ENCODE data around the gene AZGP1. TPM values are rescaled to one million over a fixed set of nuclear protein-coding genes. Genes with fewer than 3 reads are reported as not detected.

The AZGP1 gene
- total and polyA plus RNA-seq, 2 of the 13 experiments (the other 11 are each of a cell fraction or from before 2014, with no cell fraction given) = 93.8 to 229 TPM

DNA sequence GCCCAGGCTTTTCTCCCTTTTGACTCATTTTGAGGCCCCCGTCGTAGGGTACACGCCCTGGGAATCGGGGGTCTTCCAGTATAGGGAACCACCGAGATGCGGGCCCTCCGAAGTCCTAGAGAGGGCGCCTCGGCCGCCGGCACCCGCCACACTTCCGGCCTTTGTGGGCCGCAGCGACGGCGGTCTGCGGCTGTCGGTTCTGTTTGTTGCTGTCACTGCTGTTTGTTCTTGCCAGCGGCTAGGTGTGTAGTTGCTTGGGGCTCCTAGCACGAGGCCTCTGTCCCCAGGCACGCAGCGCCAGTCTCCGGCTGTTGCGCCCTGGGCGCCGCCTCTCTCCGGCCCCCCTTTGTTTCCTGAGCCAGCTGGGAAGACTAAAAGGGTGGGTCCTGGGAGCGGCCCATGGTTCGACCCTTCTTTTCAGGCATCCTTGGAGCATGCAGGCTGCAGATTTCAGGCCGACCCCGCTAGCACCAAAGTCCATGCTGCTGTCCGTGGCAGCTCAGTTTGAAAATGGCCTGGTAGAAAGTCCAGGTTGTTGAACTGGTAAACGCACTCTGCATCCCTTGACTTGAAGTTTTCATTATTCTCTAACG lies 21.8 kb upstream of the AZGP1 start (continued):
- TF ChIP-seq, protein P1, sequence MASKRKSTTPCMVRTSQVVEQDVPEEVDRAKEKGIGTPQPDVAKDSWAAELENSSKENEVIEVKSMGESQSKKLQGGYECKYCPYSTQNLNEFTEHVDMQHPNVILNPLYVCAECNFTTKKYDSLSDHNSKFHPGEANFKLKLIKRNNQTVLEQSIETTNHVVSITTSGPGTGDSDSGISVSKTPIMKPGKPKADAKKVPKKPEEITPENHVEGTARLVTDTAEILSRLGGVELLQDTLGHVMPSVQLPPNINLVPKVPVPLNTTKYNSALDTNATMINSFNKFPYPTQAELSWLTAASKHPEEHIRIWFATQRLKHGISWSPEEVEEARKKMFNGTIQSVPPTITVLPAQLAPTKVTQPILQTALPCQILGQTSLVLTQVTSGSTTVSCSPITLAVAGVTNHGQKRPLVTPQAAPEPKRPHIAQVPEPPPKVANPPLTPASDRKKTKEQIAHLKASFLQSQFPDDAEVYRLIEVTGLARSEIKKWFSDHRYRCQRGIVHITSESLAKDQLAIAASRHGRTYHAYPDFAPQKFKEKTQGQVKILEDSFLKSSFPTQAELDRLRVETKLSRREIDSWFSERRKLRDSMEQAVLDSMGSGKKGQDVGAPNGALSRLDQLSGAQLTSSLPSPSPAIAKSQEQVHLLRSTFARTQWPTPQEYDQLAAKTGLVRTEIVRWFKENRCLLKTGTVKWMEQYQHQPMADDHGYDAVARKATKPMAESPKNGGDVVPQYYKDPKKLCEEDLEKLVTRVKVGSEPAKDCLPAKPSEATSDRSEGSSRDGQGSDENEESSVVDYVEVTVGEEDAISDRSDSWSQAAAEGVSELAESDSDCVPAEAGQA (IDR thresholded peaks at IDR 0.05; ENCODE audit: low read depth) = peak; percentile 38; the same call in 1 of the 2 replicates
- TF ChIP-seq, protein P1 (CRISPR knock-in tag; IDR thresholded peaks at IDR 0.05; ENCODE audit: borderline replicate concordance) = no peak
- TF ChIP-seq SAP130 (CRISPR knock-in tag; IDR thresholded peaks at IDR 0.05; ENCODE audit: low read depth) (peak; percentile 94), ADNP (CRISPR knock-in tag; IDR thresholded peaks at IDR 0.05) (peak; percentile 68; the same call in 1 of the 2 replicates), ZC3H4 (CRISPR knock-in tag; IDR thresholded peaks at IDR 0.05; ENCODE audit: borderline replicate concordance) (0 out of 2 replicates have a peak, but pooled peaks have one; percentile 9), ETV5 (CRISPR knock-in tag; IDR thresholded peaks at IDR 0.05; ENCODE audit: borderline replicate concordance) (peak; percentile 98), SOX5 (CRISPR knock-in tag; IDR thresholded peaks at IDR 0.05; ENCODE audit: borderline replicate concordance) (peak; percentile 90), SMAD3 (CRISPR knock-in tag; IDR thresholded peaks at IDR 0.05) (peak; percentile 90), SPEN (CRISPR knock-in tag; IDR thresholded peaks at IDR 0.05; ENCODE audit: low read depth) (peak; percentile 70; the same call in 1 of the 2 replicates), JUND (CRISPR knock-in tag; IDR thresholded peaks at IDR 0.05) (0 out of 2 replicates have a peak, but pooled peaks have one; percentile 42), ZNF207 (IDR thresholded peaks at IDR 0.05; ENCODE audit: borderline replicate concordance) (no peak), FOSL2 (CRISPR knock-in tag; IDR thresholded peaks at IDR 0.05) (peak; percentile 65; the same call in 1 of the 2 replicates), ZNF274 (CRISPR knock-in tag; IDR thresholded peaks at IDR 0.05) (peak; percentile 92)
- TF ChIP-seq, protein P2, sequence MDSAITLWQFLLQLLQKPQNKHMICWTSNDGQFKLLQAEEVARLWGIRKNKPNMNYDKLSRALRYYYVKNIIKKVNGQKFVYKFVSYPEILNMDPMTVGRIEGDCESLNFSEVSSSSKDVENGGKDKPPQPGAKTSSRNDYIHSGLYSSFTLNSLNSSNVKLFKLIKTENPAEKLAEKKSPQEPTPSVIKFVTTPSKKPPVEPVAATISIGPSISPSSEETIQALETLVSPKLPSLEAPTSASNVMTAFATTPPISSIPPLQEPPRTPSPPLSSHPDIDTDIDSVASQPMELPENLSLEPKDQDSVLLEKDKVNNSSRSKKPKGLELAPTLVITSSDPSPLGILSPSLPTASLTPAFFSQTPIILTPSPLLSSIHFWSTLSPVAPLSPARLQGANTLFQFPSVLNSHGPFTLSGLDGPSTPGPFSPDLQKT (CRISPR knock-in tag; IDR thresholded peaks at IDR 0.05; ENCODE audit: borderline replicate concordance) = no peak; the same call in 1 of the 2 replicates
- TF ChIP-seq, protein P3, sequence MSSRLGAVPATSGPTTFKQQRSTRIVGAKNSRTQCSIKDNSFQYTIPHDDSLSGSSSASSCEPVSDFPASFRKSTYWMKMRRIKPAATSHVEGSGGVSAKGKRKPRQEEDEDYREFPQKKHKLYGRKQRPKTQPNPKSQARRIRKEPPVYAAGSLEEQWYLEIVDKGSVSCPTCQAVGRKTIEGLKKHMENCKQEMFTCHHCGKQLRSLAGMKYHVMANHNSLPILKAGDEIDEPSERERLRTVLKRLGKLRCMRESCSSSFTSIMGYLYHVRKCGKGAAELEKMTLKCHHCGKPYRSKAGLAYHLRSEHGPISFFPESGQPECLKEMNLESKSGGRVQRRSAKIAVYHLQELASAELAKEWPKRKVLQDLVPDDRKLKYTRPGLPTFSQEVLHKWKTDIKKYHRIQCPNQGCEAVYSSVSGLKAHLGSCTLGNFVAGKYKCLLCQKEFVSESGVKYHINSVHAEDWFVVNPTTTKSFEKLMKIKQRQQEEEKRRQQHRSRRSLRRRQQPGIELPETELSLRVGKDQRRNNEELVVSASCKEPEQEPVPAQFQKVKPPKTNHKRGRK (CRISPR knock-in tag; IDR thresholded peaks at IDR 0.05) = no peak
- TF ChIP-seq, protein P4, sequence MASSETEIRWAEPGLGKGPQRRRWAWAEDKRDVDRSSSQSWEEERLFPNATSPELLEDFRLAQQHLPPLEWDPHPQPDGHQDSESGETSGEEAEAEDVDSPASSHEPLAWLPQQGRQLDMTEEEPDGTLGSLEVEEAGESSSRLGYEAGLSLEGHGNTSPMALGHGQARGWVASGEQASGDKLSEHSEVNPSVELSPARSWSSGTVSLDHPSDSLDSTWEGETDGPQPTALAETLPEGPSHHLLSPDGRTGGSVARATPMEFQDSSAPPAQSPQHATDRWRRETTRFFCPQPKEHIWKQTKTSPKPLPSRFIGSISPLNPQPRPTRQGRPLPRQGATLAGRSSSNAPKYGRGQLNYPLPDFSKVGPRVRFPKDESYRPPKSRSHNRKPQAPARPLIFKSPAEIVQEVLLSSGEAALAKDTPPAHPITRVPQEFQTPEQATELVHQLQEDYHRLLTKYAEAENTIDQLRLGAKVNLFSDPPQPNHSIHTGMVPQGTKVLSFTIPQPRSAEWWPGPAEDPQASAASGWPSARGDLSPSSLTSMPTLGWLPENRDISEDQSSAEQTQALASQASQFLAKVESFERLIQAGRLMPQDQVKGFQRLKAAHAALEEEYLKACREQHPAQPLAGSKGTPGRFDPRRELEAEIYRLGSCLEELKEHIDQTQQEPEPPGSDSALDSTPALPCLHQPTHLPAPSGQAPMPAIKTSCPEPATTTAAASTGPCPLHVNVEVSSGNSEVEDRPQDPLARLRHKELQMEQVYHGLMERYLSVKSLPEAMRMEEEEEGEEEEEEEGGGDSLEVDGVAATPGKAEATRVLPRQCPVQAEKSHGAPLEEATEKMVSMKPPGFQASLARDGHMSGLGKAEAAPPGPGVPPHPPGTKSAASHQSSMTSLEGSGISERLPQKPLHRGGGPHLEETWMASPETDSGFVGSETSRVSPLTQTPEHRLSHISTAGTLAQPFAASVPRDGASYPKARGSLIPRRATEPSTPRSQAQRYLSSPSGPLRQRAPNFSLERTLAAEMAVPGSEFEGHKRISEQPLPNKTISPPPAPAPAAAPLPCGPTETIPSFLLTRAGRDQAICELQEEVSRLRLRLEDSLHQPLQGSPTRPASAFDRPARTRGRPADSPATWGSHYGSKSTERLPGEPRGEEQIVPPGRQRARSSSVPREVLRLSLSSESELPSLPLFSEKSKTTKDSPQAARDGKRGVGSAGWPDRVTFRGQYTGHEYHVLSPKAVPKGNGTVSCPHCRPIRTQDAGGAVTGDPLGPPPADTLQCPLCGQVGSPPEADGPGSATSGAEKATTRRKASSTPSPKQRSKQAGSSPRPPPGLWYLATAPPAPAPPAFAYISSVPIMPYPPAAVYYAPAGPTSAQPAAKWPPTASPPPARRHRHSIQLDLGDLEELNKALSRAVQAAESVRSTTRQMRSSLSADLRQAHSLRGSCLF (CRISPR knock-in tag; IDR thresholded peaks at IDR 0.05; ENCODE audit: borderline replicate concordance) = no peak

Measured in HepG2 (cell line).